HCT116 (cell line): ENCODE data around the gene NCOA1.

Experiments
- CBX3 ChIP-seq: IDR thresholded peaks from 2 replicates; pipeline ENCODE4 v1.6.1; 2012; ENCODE audit warnings: low read depth
- CEBPB ChIP-seq: IDR thresholded peaks from 2 replicates; pipeline ENCODE4 v1.6.1; 2012; ENCODE audit warnings: low read depth
- CTCF ChIP-seq, 3 experiments: fragments of 200-600 bp in 1 of 3; sonication (generic) in 1 of 3; IDR thresholded peaks in 2 of 3; conservative IDR thresholded peaks in 1 of 3; 2 replicates each; pipeline ENCODE4 v1.5.1; 2012 to 2017; ENCODE audit warnings: low read depth in 2 of 3, low read length in 2 of 3, antibody characterized with exemption in 1 of 3, borderline replicate concordance in 1 of 3, control low read depth in 1 of 3, mild to moderate bottlenecking in 1 of 3, mixed read lengths in 1 of 3, mixed run types in 1 of 3, moderate library complexity in 1 of 3; ENCODE audit not compliant: insufficient read depth in 1 of 3
- MAX ChIP-seq: IDR thresholded peaks from 2 replicates; pipeline ENCODE4 v1.6.1; 2012
- POLR2A ChIP-seq: IDR thresholded peaks from 2 replicates; pipeline ENCODE4 v1.7.0; 2011; ENCODE audit warnings: borderline replicate concordance; ENCODE audit not compliant: insufficient read depth, insufficient read length; ENCODE audit errors: extremely low read depth
- POLR2AphosphoS5 ChIP-seq: IDR thresholded peaks from 2 replicates; pipeline ENCODE4 v1.6.1; 2011; ENCODE audit warnings: mild to moderate bottlenecking, low read depth, low read length, moderate library complexity
- RAD21 ChIP-seq: IDR thresholded peaks from 2 replicates; pipeline ENCODE4 v1.6.1; 2012; ENCODE audit warnings: low read depth, mild to moderate bottlenecking
- SP1 ChIP-seq: IDR thresholded peaks from 2 replicates; pipeline ENCODE4 v1.6.1; 2012; ENCODE audit warnings: low read depth
- TCF7L2 ChIP-seq: IDR thresholded peaks from 2 replicates; pipeline ENCODE4 v1.7.0; 2011; ENCODE audit warnings: borderline replicate concordance, inconsistent platforms; ENCODE audit not compliant: insufficient read depth, insufficient read length; ENCODE audit errors: extremely low read depth

- no peak for TF ChIP-seq MAX
- TF ChIP-seq CTCF (IDR thresholded peaks at IDR 0.05 in 2 of 3, conservative IDR thresholded peaks at IDR 0.05 in 1 of 3; ENCODE audit: borderline replicate concordance in 1 of 3, insufficient read depth in 1 of 3, low read depth in 2 of 3, low read length in 2 of 3) = no peak
- TF ChIP-seq POLR2A = no peak
- TF ChIP-seq POLR2AphosphoS5 = no peak
- TF ChIP-seq CBX3 = no peak
- TF ChIP-seq CEBPB = no peak
- no peak for TF ChIP-seq SP1
- TF ChIP-seq RAD21 = no peak
- no peak for TF ChIP-seq TCF7L2
Measured at GRCh38 chr2:24493713-24494112, 2.7 kb downstream of the NCOA1 start.
